Erythroblast (primary cell): ENCODE measurements around the gene PARN.
"Not testable (repeated sequence)": the region's sequence is repeated elsewhere in the genome, so short reads cannot be mapped to it uniquely, and the experiment has no call there.

Experiments used
- GATA1 ChIP-seq: IDR thresholded peaks from 2 replicates; pipeline ENCODE4 v1.6.1; 2011; ENCODE audit warnings: low read depth, mild to moderate bottlenecking, control low read depth, low read length, moderate library complexity
- POLR2A ChIP-seq: IDR thresholded peaks from 2 replicates; pipeline ENCODE4 v1.6.1; 2011; ENCODE audit warnings: mild to moderate bottlenecking, low read length

- not testable (repeated sequence) for TF ChIP-seq POLR2A, GATA1
Observed at GRCh38 chr16:14544846-14545245, 85.2 kb downstream of the PARN start.
